ENCODE data around the gene THTPA.

THTPA gene

GRCh38 chr14:23570806-23571483 is 14.9 kb downstream of the THTPA start:
- TF ChIP-seq, protein P1, sequence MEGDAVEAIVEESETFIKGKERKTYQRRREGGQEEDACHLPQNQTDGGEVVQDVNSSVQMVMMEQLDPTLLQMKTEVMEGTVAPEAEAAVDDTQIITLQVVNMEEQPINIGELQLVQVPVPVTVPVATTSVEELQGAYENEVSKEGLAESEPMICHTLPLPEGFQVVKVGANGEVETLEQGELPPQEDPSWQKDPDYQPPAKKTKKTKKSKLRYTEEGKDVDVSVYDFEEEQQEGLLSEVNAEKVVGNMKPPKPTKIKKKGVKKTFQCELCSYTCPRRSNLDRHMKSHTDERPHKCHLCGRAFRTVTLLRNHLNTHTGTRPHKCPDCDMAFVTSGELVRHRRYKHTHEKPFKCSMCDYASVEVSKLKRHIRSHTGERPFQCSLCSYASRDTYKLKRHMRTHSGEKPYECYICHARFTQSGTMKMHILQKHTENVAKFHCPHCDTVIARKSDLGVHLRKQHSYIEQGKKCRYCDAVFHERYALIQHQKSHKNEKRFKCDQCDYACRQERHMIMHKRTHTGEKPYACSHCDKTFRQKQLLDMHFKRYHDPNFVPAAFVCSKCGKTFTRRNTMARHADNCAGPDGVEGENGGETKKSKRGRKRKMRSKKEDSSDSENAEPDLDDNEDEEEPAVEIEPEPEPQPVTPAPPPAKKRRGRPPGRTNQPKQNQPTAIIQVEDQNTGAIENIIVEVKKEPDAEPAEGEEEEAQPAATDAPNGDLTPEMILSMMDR (IDR thresholded peaks at IDR 0.05; ENCODE audit: extremely low read depth, insufficient read depth, missing control alignments) = no peak
- DNase-seq (ENCODE audit: low spot score) = no peak
- in situ Hi-C loops (cut with MboI; ENCODE audit: low pct_unique_long_range_greater_than_20kb, low sequenced_read_pairs, unreplicated experiment) = no loop called here

- in situ Hi-C loops (cut with MboI; ENCODE audit: low pct_unique_long_range_greater_than_20kb, low sequenced_read_pairs, unreplicated experiment) = no loop called here
- TF ChIP-seq, protein P1 (IDR thresholded peaks at IDR 0.05; ENCODE audit: extremely low read depth, insufficient read depth, missing control alignments) = no peak
- no peak for DNase-seq (ENCODE audit: low spot score)
These were observed 15.8 kb downstream of the THTPA start for GRCh38 chr14:23571701-23572523.

GRCh38 chr14:23572524-23572828 is 16.4 kb downstream of the THTPA start:
- DNase-seq (ENCODE audit: low spot score) = no peak
- TF ChIP-seq, protein P1 (IDR thresholded peaks at IDR 0.05; ENCODE audit: extremely low read depth, insufficient read depth, missing control alignments) = no peak
- in situ Hi-C loops (cut with MboI; ENCODE audit: low pct_unique_long_range_greater_than_20kb, low sequenced_read_pairs, unreplicated experiment) = no loop called here

GRCh38 chr14:23572836-23573235 is 16.8 kb downstream of the THTPA start:
- TF ChIP-seq, protein P1 (IDR thresholded peaks at IDR 0.05; ENCODE audit: extremely low read depth, insufficient read depth, missing control alignments) = no peak
- in situ Hi-C loops (cut with MboI; ENCODE audit: low pct_unique_long_range_greater_than_20kb, low sequenced_read_pairs, unreplicated experiment) = no loop called here
- DNase-seq (ENCODE audit: low spot score) = no peak

DNA sequence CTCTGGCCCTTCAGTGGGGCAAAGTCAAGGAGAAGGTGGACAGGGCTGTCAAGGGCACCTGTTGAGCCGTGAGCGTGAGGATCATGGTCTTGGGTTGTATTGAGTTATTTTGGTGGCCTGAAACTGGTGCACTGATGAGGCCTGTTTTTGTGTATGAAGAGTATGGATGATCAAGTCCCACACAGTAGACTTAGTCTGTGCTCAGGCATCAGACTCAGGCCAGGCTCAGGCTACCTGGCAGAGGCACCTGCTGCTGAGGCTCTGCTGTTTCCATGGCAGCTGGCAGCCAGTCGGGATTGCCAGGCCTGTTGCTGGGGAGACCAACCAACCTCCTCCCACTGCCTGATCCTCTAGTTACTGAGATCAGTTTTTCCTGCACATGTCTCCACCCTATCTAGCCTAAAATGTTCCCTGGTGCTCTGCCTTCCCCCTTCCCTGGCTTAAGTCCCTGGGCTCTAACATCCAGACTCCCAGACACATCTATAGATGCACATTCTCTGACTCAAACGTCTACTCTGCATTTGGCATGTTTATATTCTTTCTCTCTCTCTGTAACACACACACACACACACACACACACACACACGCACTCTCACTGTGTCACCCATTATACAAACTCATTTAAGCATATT is 17.4 kb downstream of the THTPA start:
- no peak for DNase-seq (ENCODE audit: low spot score)
- TF ChIP-seq, protein P1 (IDR thresholded peaks at IDR 0.05; ENCODE audit: extremely low read depth, insufficient read depth, missing control alignments) = no peak
- in situ Hi-C loops (cut with MboI; ENCODE audit: low pct_unique_long_range_greater_than_20kb, low sequenced_read_pairs, unreplicated experiment) = no loop called here

DNA sequence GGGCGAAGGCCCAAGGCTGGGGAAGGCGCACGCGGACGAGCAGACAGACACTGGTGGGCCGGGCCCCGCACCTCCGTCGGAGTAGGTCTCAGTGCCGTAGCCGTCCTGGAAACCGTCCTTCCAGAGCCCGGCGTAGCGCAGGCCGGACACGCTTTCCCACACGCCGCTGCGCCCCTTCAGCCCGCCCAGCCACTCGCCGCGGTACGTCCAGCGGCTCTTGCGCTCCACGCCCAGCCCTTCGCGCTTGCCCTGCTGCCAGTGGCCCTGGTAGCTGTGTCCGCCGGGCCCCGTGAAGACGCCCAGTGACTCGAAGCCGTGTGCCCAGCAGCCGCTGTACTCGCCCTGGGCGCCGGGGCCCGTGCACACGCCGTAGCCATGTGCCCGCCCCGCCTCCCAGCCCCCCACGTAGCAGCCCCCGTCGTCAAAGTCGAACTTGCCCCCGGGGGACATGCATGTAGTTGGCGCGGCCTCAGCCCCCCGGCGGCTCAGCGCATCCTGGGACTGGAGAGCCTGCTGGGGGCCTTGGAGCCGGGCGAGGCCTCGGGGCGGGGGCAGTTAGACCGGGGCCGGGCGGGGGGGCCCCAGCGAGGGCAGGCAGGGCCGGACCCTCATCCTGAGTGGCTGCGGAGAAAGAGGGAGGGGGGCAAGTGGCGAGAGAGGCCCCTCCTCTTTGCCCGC is 21.1 kb downstream of the THTPA start:
- in situ Hi-C loops (cut with MboI; ENCODE audit: low pct_unique_long_range_greater_than_20kb, low sequenced_read_pairs, unreplicated experiment) = no loop called here
- peak; percentile 78 for DNase-seq (ENCODE audit: low spot score)
- TF ChIP-seq, protein P1 (IDR thresholded peaks at IDR 0.05; ENCODE audit: extremely low read depth, insufficient read depth, missing control alignments) = no peak
